Gastroesophageal sphincter (tissue), 4 donors: ENCODE measurements around the gene RASAL3. TPM values are rescaled to one million over a fixed set of nuclear protein-coding genes. Genes with fewer than 3 reads are reported as not detected.

ENCODE experiments used
- ATAC-seq: fragments of 150-250 bp; one replicate; pipeline ENCODE4 v1.9.1; 2016; ENCODE audit warnings: mild to moderate bottlenecking, moderate library complexity
- H3K27ac ChIP-seq, 4 donors: fragments of 200-600 bp; sonication (generic) in 3 of 4; 1 replicate in 3 of 4; 2 replicates in 1 of 4; pipeline ENCODE4 v1.5.1; 2016 to 2019
- H3K27me3 ChIP-seq: fragments of 200-600 bp; sonication (generic); one replicate; pipeline ENCODE4 v1.5.1; 2019
- H3K36me3 ChIP-seq, 2 donors: fragments of 200-600 bp; sonication (generic); one replicate each; pipeline ENCODE4 v1.5.1; 2019; ENCODE audit warnings: control low read depth in 1 of 2
- H3K4me1 ChIP-seq, 3 donors: fragments of 200-600 bp; sonication (generic); 1 replicate in 2 of 3; 2 replicates in 1 of 3; pipeline ENCODE4 v1.5.1; 2016 to 2019; ENCODE audit warnings: control low read depth in 2 of 3
- H3K4me3 ChIP-seq, 2 donors: fragments of 200-600 bp; sonication (generic); one replicate each; pipeline ENCODE4 v1.5.1; 2019; ENCODE audit warnings: mild to moderate bottlenecking in 1 of 2, moderate library complexity in 1 of 2
- H3K9me3 ChIP-seq, 3 donors: fragments of 200-600 bp; sonication (generic); one replicate each; pipeline ENCODE4 v1.5.1; 2017 to 2019; ENCODE audit warnings: control low read depth in 2 of 3
- CTCF ChIP-seq, 4 experiments: fragments of 200-600 bp in 2 of 4; fragments of 450-650 bp in 2 of 4; sonication (generic) in 1 of 4; IDR thresholded peaks; one replicate each; pipeline ENCODE4 v1.5.1; 2017 to 2019; ENCODE audit warnings: antibody characterized with exemption in 4 of 4, mild to moderate bottlenecking in 2 of 4, moderate library complexity in 2 of 4
- EP300 ChIP-seq: sonication (generic); formaldehyde crosslinking; IDR thresholded peaks from one replicate; pipeline ENCODE4 v1.6.1; 2017; ENCODE audit warnings: antibody characterized with exemption, mild to moderate bottlenecking
- POLR2A ChIP-seq, 2 donors: fragments of 450-650 bp; IDR thresholded peaks; one replicate each; pipeline ENCODE4 v1.6.1; 2017; ENCODE audit warnings: antibody characterized with exemption in 2 of 2, mild to moderate bottlenecking in 2 of 2, moderate library complexity in 1 of 2
- POLR2AphosphoS5 ChIP-seq: sonication (generic); formaldehyde crosslinking; IDR thresholded peaks from one replicate; pipeline ENCODE4 v1.6.1; 2017; ENCODE audit warnings: antibody characterized with exemption
- WGBS, 2 donors: methylation state at CpG; one replicate each; pipeline ENCODE4 v1.1.5; 2018; ENCODE audit warnings: low coverage in 1 of 2; 5-methylcytosine and 5-hydroxymethylcytosine counted together
- total RNA-seq, 4 donors: library from RNA; depleted of rRNA; stranded (reverse); fragments of >200 nt; gene quantifications; one replicate each; pipeline ENCODE4 v1.1.0, GENCODE V29; 2016

The RASAL3 gene
- total RNA-seq, 4 donors from 2014 or later: 1.3 to 3.1 (median 2.1) TPM

GRCh38 chr19:15507068-15508034, 43.0 kb upstream of the RASAL3 start:
- no peaks in the 10 kb centered on the region for H3K36me3 ChIP-seq
- no peak for ATAC-seq
- no peaks in the 10 kb centered on the region for H3K9me3 ChIP-seq
- no peak overlapping the region for H3K27ac ChIP-seq
- peaks cover 87% of the 10 kb centered on the region for H3K27me3 ChIP-seq
- peaks cover 0 to 8% (median 4%) of the 10 kb centered on the region in 3 donors for H3K4me1 ChIP-seq
- TF ChIP-seq POLR2AphosphoS5 (no peak), CTCF (IDR thresholded peaks at IDR 0.05) (no peak), POLR2A (IDR thresholded peaks at IDR 0.05) (no peak), EP300 (no peak)
- 65 to 68% methylated on average over 4 to 6 of the region's 14 CpGs for WGBS, 2 donors
- H3K4me3 ChIP-seq: no peak overlapping the region

GRCh38 chr19:15506074-15506571, 41.8 kb upstream of the RASAL3 start:
- TF ChIP-seq CTCF (IDR thresholded peaks at IDR 0.05): no peak
- no peak for TF ChIP-seq POLR2AphosphoS5
- TF ChIP-seq POLR2A (IDR thresholded peaks at IDR 0.05): no peak
- no peak for TF ChIP-seq EP300
- H3K4me3 ChIP-seq: no peak overlapping the region
- no peak for ATAC-seq
- WGBS, 2 donors: 31 to 38% methylated on average over 2 to 4 of the region's 5 CpGs
- H3K36me3 ChIP-seq: no peaks in the 10 kb centered on the region
- H3K27me3 ChIP-seq: peaks cover 82% of the 10 kb centered on the region
- H3K9me3 ChIP-seq: no peaks in the 10 kb centered on the region
- H3K4me1 ChIP-seq: peaks cover 0 to 8% (median 4%) of the 10 kb centered on the region in 3 donors
- no peak overlapping the region for H3K27ac ChIP-seq

GRCh38 chr19:15502264-15502663, 37.9 kb upstream of the RASAL3 start:
- no peaks in the 10 kb centered on the region for H3K9me3 ChIP-seq
- peaks cover 66% of the 10 kb centered on the region for H3K27me3 ChIP-seq
- TF ChIP-seq POLR2A (IDR thresholded peaks at IDR 0.05) (no peak), POLR2AphosphoS5 (no peak), EP300 (no peak), CTCF (IDR thresholded peaks at IDR 0.05) (no peak)
- no peaks in the 10 kb centered on the region for H3K36me3 ChIP-seq
- no peak overlapping the region for H3K27ac ChIP-seq
- no peak for ATAC-seq
- H3K4me1 ChIP-seq: no peaks in the 10 kb centered on the region
- WGBS, 2 donors: 56 to 80% methylated on average over 1 of the region's 1 CpG
- no peak overlapping the region for H3K4me3 ChIP-seq

- 50% methylated on average over 1 of the region's 1 CpG; no CpG with 5 or more reads in 1 of the 2 donors for WGBS, 2 donors
- Histone ChIP-seq H3K36me3 (no peaks in the 10 kb centered on the region), H3K9me3 (no peaks in the 10 kb centered on the region), H3K27ac (no peak overlapping the region), H3K4me3 (no peak overlapping the region), H3K27me3 (peaks cover 59% of the 10 kb centered on the region), H3K4me1 (no peaks in the 10 kb centered on the region)
- TF ChIP-seq POLR2A (IDR thresholded peaks at IDR 0.05): no peak
- no peak for TF ChIP-seq EP300
- no peak for TF ChIP-seq CTCF (IDR thresholded peaks at IDR 0.05)
- no peak for TF ChIP-seq POLR2AphosphoS5
- ATAC-seq: no peak
These were observed 37.3 kb upstream of the RASAL3 start for GRCh38 chr19:15501596-15501995.

- Histone ChIP-seq H3K9me3 (no peaks in the 10 kb centered on the region), H3K27ac (no peak overlapping the region), H3K27me3 (peaks cover 44% of the 10 kb centered on the region), H3K4me1 (no peaks in the 10 kb centered on the region), H3K36me3 (no peaks in the 10 kb centered on the region), H3K4me3 (no peak overlapping the region)
- WGBS, 2 donors: 57 to 59% methylated on average over 4 to 6 of the region's 6 CpGs
- no peak for ATAC-seq
- TF ChIP-seq POLR2A (IDR thresholded peaks at IDR 0.05) (no peak), CTCF (IDR thresholded peaks at IDR 0.05) (no peak)
These were observed 34.6 kb upstream of the RASAL3 start for GRCh38 chr19:15498910-15499309.
